ENCODE data around the gene MEX3A.
A peak's percentile ranks its signal among the peaks of the same experiment; 100 is the strongest.
"Not testable (repeated sequence)": the region's sequence is repeated elsewhere in the genome, so short reads cannot be mapped to it uniquely, and the experiment has no call there.

Gene MEX3A

DNA sequence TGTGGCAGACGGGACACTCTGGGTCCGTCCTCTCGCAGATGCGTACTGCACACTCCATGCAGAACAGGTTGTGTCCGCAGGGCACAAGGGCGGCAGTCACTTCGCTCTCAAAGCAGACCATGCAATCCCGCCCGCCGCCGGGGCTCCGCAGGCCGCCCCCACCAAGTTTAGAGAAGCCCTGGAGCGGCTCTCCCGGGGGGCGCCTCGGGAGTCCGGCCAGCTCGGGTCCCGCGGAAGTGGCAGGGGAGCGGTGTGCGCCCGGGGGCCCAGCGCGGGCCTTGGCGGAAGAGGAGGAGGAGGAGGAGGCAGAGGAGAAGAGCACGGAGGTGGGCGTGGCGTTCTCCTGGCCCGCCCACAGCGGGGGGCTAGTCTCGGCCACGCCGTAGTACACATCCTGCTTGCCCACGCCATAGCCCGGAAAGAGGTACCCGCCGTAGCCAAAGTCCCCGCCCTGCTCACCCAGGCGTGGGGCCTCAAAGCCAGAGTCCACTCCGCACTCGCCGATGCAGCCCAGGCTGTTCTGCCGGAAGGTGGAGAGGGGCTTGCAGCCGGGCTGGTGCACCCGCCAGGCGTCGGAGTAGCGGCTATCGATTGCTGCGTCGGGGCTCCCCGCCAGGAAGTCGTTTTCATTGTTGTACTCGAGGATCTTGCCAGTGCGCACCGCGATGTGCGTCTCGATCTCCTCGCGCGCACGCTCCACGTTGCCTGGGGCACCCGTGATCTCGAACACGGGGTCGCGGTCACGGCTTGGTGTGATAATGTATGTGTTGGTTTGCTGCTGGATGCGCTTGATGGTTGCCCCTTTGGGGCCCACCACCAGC lies 5.4 kb downstream of the MEX3A start:
- DNase-seq, result no peak

DNA sequence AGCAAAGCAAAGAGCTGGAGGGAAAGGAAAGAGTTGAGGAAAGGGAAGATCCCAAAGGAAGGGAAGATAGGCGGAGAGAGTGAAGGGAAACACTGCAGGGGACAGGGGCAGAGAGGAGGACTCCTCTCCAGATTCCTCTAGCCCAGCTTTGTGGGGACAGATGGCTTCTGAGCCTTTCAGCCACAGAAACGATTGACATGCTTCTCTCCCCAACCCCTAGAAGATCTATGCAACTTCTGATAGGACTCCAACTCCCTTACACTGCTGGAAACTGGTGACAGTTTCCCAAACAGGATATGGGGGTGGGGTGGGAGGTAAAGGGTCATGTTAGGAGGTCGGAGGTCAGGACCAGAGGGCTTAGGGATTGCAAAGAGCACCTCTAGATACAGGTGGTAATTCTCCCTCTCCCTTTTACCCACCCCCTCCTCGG lies 6.5 kb downstream of the MEX3A start:
- DNase-seq, result no peak

DNA sequence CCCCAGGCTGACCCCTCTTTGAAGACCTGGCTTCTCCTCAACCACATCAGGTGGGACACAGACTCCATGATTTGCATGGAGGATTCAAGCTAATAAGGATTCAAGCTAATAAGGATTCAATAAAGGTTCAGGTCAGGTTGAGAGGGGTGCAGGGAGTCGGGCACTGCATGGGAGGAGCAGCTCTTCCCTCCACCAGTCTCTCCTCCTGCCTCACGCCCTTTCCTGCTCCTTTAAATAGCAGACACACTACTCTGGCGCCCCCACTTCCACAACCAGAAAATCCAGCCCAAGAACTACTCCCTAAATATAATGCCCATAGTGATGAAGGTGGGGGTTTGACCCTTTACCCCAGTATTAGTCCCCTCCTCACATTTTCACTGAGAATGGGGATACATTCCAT lies 7.1 kb downstream of the MEX3A start:
- no peak for DNase-seq

DNA sequence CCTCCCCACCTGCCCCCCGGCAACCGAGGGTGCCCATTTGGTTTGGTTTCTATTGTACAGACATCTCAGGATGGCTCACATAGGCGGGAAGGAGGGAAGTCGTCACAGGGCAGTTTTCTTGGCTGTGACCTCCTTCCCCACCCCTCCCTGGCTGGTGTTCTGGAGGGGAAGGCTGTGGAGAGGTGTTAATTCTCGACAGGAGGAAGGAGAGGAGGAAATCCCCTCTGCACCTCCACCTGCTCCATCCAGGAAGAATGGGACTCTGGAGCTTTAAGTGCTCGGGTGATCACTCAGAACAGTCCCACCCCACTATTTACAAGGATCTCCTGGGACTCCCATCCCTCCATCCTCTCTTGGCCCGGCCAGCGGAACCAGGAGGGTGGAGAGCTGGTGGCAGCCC lies 7.6 kb downstream of the MEX3A start:
- DNase-seq, result no peak

DNA sequence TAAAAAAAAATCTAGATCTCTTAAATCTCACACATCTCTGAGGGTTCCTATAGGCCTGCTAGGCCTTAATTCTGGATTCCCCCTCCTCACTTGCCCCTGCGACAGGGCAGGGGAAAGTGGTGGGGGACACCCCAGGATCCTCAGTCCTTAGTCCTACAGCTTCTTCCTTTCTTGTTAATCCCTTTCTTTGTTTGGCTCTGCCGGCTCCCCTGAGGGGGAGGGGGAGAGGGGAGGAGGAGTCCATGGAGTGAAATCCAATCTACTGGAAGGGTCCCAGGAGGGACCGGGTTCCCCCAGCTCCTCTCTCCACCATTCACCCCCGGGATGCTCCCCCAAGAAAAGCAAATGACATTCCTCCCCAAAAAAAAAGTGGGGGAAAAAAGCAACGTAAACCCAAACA lies 8.5 kb downstream of the MEX3A start:
- no peak for DNase-seq

DNA sequence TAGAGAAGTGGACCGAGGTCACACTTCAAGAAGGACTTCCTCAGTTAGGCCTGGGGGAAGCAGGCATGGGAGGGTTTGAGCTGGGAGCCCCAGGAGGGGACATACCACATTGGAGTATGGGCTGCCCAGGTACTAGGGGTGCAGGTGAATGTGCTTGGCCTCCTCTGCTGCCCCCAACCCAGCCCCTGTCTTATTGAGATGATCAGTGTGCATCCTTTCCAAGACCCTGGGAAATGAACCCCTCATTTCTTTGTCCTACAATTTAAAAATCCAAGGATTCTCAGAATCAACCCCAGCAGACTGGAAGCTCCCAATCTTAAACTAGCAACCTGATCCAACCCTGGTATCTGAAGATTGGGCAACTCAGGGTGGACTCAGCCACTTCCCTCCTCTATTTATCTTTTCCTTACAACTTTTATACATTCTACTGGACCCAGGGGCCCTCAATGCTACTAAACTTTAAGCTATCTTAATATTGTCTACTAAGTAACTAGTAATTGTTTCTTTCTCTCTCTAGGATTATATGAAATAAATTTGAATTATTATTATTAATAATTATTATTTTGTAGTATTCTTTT lies 9.1 kb downstream of the MEX3A start:
- DNase-seq, result no peak

DNA sequence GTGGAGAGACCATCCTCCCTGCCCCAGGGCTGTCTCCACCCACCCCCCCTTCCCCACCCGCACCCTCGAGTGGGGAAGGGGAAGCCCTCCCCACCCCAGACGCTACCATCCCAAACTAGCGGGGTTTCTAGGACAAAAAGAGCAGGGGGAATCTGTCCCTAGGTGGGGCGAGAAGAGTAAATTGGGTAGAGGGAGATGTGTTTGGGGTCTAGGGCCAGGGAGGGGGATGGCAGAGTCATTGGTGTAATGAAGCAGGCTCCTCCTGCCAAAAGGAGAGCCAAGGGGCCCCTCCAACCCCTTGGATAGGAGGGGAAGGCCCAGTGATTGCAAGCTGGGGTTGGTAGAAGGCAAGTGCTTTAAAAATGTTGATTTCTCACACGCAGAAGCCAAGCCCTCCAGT lies 10.0 kb downstream of the MEX3A start:
- no peak for DNase-seq

DNA sequence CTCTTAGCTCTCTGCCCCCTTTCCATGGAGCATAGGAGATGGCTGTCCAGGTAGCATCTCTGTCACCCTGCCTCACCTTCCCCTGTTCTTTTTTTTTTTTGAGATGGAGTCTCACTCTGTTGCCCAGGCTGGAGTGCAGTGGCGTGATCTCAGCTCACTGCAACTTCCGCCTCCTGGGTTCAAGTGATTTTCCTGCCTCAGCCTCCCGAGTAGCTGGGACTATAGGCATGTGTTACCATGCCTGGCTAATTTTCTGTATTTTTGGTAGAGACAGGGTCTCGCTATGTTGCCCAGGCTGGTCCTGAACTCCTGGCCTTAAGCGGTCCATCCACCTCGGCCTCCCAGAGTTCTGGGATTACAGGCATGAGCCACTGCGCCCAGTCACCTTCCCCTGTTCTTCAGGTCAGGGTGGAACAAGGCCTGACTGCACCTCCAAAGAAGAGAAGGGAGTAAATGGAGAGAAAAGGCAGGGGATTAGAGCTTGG lies 10.9 kb downstream of the MEX3A start:
- DNase-seq, result not testable (repeated sequence)

DNA sequence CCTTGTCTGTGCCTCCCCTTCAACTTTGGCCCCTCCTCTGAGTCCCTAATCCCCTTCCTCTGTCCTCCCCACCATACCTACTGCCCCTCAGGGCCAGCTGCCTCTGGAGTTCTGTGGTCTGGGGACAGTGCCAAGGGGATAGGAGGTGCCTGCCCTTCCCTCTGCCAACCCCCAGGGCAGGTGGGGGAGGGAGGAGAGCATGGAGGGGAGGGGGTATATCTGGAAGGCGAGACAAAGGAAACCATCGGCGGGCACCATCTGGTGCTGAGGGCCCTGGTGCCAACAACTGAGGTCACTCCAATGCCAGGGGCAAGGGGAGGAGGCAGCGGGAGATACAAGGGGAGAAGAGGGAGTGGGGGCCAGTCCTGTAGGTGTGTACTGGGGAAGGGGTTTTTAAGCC lies 11.7 kb downstream of the MEX3A start:
- no peak for DNase-seq

DNA sequence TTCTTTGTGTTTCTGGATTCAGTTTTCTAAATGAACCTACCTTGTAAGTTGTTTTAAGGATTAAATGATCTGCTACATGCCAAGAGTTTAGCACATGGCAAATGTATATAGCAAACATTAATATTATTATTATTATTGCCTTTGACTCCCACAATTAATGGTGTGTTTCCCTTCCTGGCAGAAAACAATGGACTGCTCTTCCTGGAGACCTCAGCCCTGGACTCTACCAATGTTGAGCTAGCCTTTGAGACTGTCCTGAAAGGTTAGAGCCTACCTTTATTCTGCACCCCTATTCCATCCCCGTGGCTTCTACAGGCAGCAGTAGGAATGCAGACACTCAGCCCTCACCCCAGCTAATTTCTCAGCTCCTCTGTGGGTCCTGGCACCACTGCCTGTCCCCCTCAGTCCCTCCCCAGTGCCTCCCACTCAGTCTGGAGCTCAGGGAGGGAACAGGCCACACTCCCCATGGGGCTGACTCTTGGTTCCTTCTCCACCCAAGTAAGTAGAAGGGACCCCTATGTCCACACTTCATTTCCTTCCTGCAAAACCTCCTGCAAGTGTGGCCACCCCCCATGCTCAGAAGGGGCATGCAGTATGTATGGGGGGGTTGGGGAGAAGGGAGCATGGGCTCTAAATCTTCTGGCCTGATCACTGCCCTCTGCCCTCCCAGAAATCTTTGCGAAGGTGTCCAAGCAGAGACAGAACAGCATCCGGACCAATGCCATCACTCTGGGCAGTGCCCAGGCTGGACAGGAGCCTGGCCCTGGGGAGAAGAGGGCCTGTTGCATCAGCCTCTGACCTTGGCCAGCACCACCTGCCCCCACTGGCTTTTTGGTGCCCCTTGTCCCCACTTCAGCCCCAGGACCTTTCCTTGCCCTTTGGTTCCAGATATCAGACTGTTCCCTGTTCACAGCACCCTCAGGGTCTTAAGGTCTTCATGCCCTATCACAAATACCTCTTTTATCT lies 12.5 kb downstream of the MEX3A start:
- no peak for DNase-seq

DNA sequence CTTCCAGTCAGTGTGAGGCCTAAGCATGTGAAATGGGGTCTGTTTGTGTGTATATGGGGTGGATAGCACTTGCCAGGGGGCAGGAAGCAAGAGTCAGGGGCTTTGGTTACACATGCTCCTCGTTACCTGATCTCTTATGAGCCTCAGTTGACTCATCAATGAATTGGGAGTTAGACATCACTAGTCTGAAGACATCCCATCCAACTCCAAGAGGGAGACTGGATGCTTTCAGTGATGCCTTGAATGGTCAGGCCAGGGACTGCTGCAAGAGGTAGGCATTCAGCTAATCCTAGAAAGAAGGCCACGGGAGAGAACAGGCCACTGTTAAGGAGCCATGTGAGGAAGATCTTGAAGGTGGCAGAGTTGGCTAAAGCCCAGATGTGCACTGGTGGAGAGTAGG lies 15.0 kb downstream of the MEX3A start:
- DNase-seq, result no peak

DNA sequence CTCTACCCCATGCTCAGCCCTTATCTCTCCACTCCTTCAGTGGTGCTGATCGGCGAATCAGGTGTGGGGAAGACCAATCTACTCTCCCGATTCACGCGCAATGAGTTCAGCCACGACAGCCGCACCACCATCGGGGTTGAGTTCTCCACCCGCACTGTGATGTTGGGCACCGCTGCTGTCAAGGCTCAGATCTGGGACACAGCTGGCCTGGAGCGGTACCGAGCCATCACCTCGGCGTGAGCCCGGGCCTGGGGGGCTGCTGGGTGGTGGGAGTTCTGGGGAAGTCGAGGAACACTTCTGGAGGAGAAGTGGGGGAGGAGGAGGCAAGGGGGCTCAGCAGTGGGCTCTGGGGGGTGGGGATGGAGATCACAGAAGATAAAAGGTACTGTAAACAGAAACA lies 16.4 kb downstream of the MEX3A start:
- DNase-seq, result no peak

DNA sequence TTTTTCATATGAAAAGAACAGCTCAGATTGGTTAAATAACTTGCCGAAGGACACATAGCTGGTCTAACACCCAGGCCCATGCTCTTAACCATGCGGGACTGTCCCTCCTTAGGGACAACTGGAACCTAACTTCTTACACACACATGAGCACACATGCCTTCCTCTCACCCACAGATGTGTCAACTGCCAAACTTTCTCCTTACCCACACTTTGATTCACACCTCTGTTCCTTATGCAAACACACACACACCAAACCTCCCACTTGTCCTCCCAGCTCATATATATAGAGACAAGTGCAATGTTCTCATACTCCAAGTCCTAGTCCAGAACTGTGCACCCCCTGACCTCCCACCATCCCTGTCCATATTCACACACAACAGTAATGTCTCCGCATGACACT lies 17.1 kb downstream of the MEX3A start:
- no peak for DNase-seq

DNA sequence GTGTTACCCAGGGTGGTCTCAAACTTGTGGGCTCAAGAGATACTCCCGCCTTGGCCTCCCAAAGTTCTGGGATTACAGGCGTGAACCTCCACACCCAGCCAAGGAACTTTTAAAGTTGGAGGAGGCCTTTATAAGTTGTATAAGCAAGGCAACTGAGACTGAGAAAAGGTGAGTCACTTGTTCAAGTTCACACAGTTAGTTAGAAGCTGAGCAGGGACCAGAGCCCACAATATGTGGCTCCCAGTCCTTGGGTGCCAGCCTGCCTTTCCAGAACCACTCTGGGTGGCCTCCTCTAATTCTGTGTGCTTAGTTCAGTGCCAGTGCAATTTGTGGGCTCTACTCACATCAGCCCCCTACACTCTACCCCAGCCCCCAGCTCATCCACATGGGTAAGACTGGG lies 17.6 kb downstream of the MEX3A start:
- no peak for DNase-seq

DNA sequence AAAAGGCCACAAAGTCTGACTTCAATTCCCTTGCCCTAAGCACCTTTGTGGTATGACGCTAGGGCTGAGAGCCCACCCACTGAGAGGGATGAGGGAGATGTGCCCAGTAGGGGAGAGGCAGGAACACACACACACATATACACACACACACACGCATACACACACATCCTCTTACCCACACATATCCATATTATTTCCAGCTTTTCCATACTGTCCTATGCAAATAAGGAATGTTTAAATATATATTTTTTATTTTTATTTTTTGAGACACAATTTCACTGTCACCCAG lies 18.3 kb downstream of the MEX3A start:
- no peak for DNase-seq

DNA sequence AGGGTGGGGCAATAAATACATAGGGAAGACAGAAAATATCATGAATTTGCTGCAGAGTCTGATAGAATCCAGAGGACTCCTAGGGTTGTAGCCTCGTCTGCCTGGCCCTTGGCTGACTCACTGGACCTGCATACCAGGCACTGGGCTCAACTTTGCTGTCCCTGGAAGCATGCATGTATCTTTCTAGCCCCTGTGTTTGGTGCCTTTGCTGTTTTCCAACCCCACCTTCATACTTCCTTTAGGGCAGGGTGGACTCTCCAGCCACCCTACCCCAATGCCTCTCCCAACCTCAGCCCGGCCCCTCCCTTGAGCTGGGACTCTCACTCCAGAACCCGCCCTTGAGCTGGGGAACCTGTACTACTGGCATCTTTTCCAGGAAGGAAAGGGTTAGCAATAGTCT lies 20.1 kb downstream of the MEX3A start:
- no peak for DNase-seq

DNA sequence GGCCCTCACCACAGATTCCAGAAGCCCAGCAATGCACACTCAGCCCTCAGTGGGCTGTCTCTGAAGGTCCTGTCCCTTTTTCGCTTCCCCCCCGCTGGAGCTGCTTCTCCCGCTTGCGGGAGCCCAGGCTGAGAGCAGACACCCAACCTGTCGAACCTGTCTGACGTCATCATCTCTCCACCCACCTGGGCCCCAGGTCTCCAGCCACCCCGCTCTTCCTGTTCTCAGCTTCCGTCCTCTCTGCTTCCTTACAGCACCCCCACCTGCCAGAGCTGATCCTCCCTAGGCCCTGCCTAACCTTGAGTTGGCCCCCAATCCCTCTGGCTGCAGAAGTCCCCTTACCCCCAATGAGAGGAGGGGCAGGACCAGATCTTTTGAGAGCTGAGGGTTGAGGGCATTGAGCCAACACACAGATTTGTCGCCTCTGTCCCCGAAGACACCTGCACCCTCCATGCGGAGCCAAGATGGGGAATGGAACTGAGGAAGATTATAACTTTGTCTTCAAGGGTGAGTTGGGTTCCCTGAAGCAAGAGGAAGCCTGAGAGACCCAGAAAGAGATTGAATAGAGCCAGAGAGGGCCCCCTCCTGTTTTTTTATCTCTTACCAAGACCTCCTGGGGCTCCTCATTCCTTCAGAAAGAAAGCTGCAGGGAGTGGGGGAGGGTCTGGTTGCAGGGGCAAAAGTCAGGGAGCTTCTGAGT lies 21.2 kb downstream of the MEX3A start, which contains the start of gene RAB25:
Gene RAB25 (plus strand): TSS at position 224 of the 700 bp plus-strand sequence. CDS start 241 bp downstream, at position 465.
- DNase-seq, result no peak

DNA sequence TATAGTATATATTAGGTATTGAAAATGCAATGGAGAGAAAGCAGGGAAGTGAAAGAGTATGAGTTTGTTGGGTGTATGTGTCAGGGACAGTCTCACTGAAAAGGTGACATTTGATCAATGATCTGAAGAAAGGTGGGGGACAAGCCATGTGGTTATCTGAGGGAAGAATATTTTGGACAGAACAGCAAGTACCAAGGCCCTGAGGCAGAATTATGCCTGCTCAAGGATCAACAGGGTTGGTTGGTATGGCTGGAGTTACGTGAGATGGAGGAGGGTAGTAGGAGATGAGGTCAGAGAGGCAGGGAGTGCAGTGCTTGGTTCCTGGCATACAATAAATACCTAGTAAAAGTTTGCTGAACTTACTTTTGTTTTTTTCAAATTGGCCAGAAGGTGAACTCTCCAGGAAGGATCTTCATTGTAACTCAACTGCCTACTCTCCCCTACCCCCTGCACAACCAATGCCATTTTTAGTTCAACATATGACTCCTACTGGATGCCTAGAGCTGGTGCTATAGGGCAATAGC lies 25.9 kb downstream of the MEX3A start:
- no peak for DNase-seq

DNA sequence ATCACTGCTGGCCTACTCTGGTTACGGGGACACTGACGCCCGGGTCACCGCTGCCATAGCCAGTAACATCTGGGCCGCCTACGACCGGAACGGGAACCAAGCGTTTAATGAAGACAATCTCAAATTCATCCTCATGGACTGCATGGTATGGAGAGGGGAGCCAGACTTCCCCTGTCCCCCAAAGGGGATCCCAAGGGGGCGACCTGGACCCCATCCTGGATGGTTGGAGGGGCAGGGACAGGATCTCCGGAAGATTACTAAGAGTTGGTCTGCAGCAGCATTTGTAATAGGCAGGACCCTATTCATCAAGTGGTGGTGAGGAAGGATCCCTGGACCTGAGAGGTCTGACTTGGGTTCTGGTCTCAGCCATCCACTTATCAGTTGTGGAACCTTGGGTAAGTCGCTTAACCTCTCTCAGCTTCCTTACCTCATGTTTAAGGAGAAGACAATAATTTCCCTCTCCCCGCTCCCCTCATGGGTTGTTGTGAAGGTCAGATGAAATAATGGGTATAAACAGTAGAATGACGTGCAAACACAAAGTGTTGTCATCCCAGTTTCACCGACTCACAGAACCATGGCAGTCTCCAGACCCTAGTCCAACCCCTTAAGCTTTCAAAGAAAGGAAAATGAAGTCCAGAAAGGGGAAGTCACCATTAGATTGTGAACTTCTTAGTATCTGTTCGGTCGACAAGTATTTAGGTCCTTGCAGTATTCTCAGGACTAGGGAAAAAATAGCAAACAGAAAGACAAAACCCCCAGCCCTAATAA lies 26.8 kb downstream of the MEX3A start:
- DNase-seq, result no peak

DNA sequence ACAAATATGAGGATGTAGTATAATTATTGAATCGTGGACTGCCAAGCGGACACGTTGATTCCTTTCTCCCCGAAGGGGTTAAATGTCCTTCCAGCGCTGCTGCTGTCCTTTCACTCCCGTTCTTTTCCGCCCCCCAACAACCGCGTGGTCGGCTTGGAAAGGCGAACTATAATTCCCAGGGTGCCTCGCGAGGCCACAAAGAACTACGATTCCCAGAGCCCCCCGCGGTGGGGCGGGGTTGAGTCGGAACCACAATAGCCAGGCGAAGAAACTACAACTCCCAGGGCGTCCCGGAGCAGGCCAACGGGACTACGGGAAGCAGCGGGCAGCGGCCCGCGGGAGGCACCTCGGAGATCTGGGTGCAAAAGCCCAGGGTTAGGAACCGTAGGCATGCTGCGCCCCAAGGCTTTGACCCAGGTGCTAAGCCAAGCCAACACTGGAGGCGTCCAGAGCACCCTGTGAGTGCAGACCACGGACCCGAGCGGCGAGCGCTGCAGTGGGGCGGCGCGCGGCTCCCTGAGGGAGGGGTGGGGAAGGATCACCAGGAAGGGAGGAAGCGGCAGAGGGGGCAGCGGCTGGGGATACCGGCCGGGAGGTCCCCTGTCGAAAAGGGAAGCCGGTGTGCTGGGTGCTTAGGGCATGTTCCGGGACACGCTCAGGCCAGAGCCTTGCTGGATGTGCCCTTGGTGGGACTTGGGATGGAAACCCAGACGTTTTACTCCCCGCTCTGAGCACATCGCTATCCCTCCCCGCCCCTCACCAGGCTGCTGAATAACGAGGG lies 27.6 kb downstream of the MEX3A start, which contains the start of gene LAMTOR2:
Gene LAMTOR2 (plus strand): TSS at position 283 of the 781 bp plus-strand sequence. CDS start 108 bp downstream, at position 391.
- DNase-seq, result peak; percentile 99
